H9 (cell line): ENCODE results near the gene GLDC. TPM values are rescaled to one million over a fixed set of nuclear protein-coding genes. Genes with fewer than 3 reads are reported as not detected.

Experiments used
- DNase-seq: peaks from one replicate; pipeline ENCODE4 v3.0.0-alpha.2; 2017
- H2AFZ ChIP-seq: one replicate; pipeline ENCODE4 v1.6.1; 2013; ENCODE audit warnings: mild to moderate bottlenecking, low read length, control low read depth, moderate library complexity
- H2AK5ac ChIP-seq: 2 replicates; pipeline ENCODE4 v1.6.1; 2013; ENCODE audit warnings: low read length, control low read depth, mixed read lengths; ENCODE audit not compliant: insufficient read length
- H2BK120ac ChIP-seq: one replicate; pipeline ENCODE4 v1.6.1; 2013; ENCODE audit warnings: low read depth, mild to moderate bottlenecking, low read length, control low read depth, inconsistent platforms; ENCODE audit not compliant: poor library complexity, severe bottlenecking
- H2BK12ac ChIP-seq: 2 replicates; pipeline ENCODE4 v1.6.1; 2013; ENCODE audit warnings: low read length, control low read depth, mixed read lengths, low read depth; ENCODE audit not compliant: insufficient read length
- H2BK15ac ChIP-seq: 2 replicates; pipeline ENCODE4 v1.6.1; 2013; ENCODE audit warnings: low read depth, low read length, control low read depth
- H2BK20ac ChIP-seq: one replicate; pipeline ENCODE4 v1.6.1; 2013; ENCODE audit warnings: low read depth, mild to moderate bottlenecking, low read length, control low read depth, inconsistent platforms; ENCODE audit not compliant: poor library complexity, severe bottlenecking
- H2BK5ac ChIP-seq: 2 replicates; pipeline ENCODE4 v1.6.1; 2013; ENCODE audit warnings: low read length, control low read depth, mixed read lengths; ENCODE audit not compliant: insufficient read length
- H3K14ac ChIP-seq: 2 replicates; pipeline ENCODE4 v1.6.1; 2013; ENCODE audit warnings: low read length, control low read depth; ENCODE audit not compliant: insufficient read depth
- H3K18ac ChIP-seq: 2 replicates; pipeline ENCODE4 v1.6.1; 2013; ENCODE audit warnings: low read depth, mild to moderate bottlenecking, mixed read lengths, low read length, control low read depth; ENCODE audit not compliant: insufficient read length
- H3K23ac ChIP-seq: 2 replicates; pipeline ENCODE4 v1.6.1; 2013; ENCODE audit warnings: low read length, control low read depth, mixed read lengths, low read depth; ENCODE audit not compliant: insufficient read length
- H3K23me2 ChIP-seq: 2 replicates; pipeline ENCODE4 v1.6.1; 2013; ENCODE audit warnings: low read depth, mild to moderate bottlenecking, mixed read lengths, low read length, control low read depth; ENCODE audit not compliant: insufficient read length, poor library complexity, severe bottlenecking
- H3K27ac ChIP-seq: 2 replicates; pipeline ENCODE4 v1.5.1; 2013; ENCODE audit warnings: low read length, control low read depth, mixed read lengths, low read depth; ENCODE audit not compliant: insufficient read length
- H3K27me3 ChIP-seq: 2 replicates; pipeline ENCODE4 v1.6.1; 2013; ENCODE audit warnings: low read length, control low read depth, inconsistent platforms; ENCODE audit not compliant: insufficient read depth
- H3K4ac ChIP-seq: 2 replicates; pipeline ENCODE4 v1.6.1; 2013; ENCODE audit warnings: low read depth, mild to moderate bottlenecking, control low read depth, inconsistent platforms, low read length, moderate library complexity
- H3K4me1 ChIP-seq: 2 replicates; pipeline ENCODE4 v1.6.1; 2013; ENCODE audit warnings: low read length, control low read depth, inconsistent platforms; ENCODE audit not compliant: insufficient read depth
- H3K4me2 ChIP-seq: 2 replicates; pipeline ENCODE4 v1.6.1; 2013; ENCODE audit warnings: low read length, control low read depth, mixed read lengths; ENCODE audit not compliant: insufficient read length, insufficient read depth
- H3K56ac ChIP-seq: 2 replicates; pipeline ENCODE4 v1.6.1; 2013; ENCODE audit warnings: low read depth, mild to moderate bottlenecking, mixed read lengths, low read length, control low read depth; ENCODE audit not compliant: insufficient read length
- H3K79me1 ChIP-seq: 2 replicates; pipeline ENCODE4 v1.6.1; 2013; ENCODE audit warnings: low read depth, mild to moderate bottlenecking, moderate library complexity, low read length, control low read depth, inconsistent platforms; ENCODE audit not compliant: insufficient read depth, poor library complexity, severe bottlenecking
- H3K79me2 ChIP-seq: 2 replicates; pipeline ENCODE4 v1.6.1; 2013; ENCODE audit warnings: low read length, control low read depth, inconsistent platforms; ENCODE audit not compliant: insufficient read depth
- H3K9ac ChIP-seq: 2 replicates; pipeline ENCODE4 v1.6.1; 2013; ENCODE audit warnings: low read length, control low read depth, mixed read lengths; ENCODE audit not compliant: insufficient read length; ENCODE audit errors: extremely low read depth
- H3K9me3 ChIP-seq: one replicate; pipeline ENCODE4 v1.6.1; 2013; ENCODE audit warnings: low read depth, low read length, inconsistent platforms; ENCODE audit not compliant: control insufficient read depth
- H3T11ph ChIP-seq: one replicate; pipeline ENCODE4 v1.6.1; 2013; ENCODE audit warnings: mild to moderate bottlenecking, low read length, control low read depth, inconsistent platforms
- H4K20me1 ChIP-seq: one replicate; pipeline ENCODE4 v1.6.1; 2013; ENCODE audit not compliant: control insufficient read depth, insufficient read length, insufficient read depth
- H4K5ac ChIP-seq: 2 replicates; pipeline ENCODE4 v1.6.1; 2013; ENCODE audit warnings: low read depth, mild to moderate bottlenecking, mixed read lengths, low read length, control low read depth; ENCODE audit not compliant: insufficient read length
- H4K8ac ChIP-seq: replicated peaks from 2 replicates; pipeline ENCODE4 v1.6.1; 2013; ENCODE audit warnings: low read length, control low read depth, mixed read lengths, low read depth; ENCODE audit not compliant: insufficient read length
- H4K91ac ChIP-seq: 2 replicates; pipeline ENCODE4 v1.6.1; 2013; ENCODE audit warnings: low read depth, mild to moderate bottlenecking, moderate library complexity, mixed read lengths, low read length, control low read depth; ENCODE audit not compliant: insufficient read length
- H3K27ac Mint-ChIP-seq, 3 experiments: 2 replicates in 2 of 3; 3 replicates in 1 of 3; pipeline ENCODE4 v1.8.0; 2020 to 2021; ENCODE audit warnings: mixed read lengths in 3 of 3, mild to moderate bottlenecking in 1 of 3, moderate library complexity in 1 of 3
- H3K27me3 Mint-ChIP-seq: 2 replicates; pipeline ENCODE4 v1.8.0; 2021; ENCODE audit warnings: low read depth, mild to moderate bottlenecking, moderate library complexity, mixed read lengths
- H3K36me3 Mint-ChIP-seq, 3 experiments: 2 replicates in 2 of 3; 3 replicates in 1 of 3; pipeline ENCODE4 v1.8.0; 2020 to 2021; ENCODE audit warnings: low read depth in 3 of 3, mixed read lengths in 3 of 3; ENCODE audit not compliant: insufficient read depth in 1 of 3
- H3K4me1 Mint-ChIP-seq, 2 experiments: 2 replicates each; pipeline ENCODE4 v1.8.0; 2020; ENCODE audit warnings: mixed read lengths in 2 of 2
- H3K4me3 Mint-ChIP-seq, 2 experiments: 2 replicates in 1 of 2; 3 replicates in 1 of 2; pipeline ENCODE4 v1.8.0; 2020 to 2021; ENCODE audit warnings: mild to moderate bottlenecking in 2 of 2, mixed read lengths in 2 of 2, moderate library complexity in 1 of 2
- H3K9me3 Mint-ChIP-seq, 2 experiments: 2 replicates in 1 of 2; 3 replicates in 1 of 2; pipeline ENCODE4 v1.8.0; 2020; ENCODE audit warnings: mild to moderate bottlenecking in 2 of 2, mixed read lengths in 2 of 2, moderate library complexity in 1 of 2
- CTCF ChIP-seq: fragments of 200-600 bp; sonication (generic); conservative IDR thresholded peaks from 3 replicates; pipeline ENCODE4 v1.8.0; 2021; ENCODE audit warnings: antibody characterized with exemption, mild to moderate bottlenecking
- WGBS: extraction: QIAGEN DNeasy Blood & Tissue Kit; methylation state at CpG from one replicate; pipeline ENCODE4 v1.1.7; 2013; ENCODE audit warnings: missing lambda C conversion rate, low lambda C conversion rate, mixed read lengths; ENCODE audit not compliant: insufficient read length; ENCODE audit errors: extremely low coverage; 5-methylcytosine and 5-hydroxymethylcytosine counted together
- total RNA-seq: library from RNA; stranded (reverse); gene quantifications from 2 replicates; pipeline ENCODE4 v1.2.1, GENCODE V29; 2021

GLDC gene
- total RNA-seq, 1 experiment from 2014 or later, result 74.4 TPM

GRCh38 chr9:6552498-6553121 is 92.9 kb downstream of the GLDC start:
- no peak overlapping the region for H3K23ac ChIP-seq
- H2BK12ac ChIP-seq, result no peak overlapping the region
- WGBS, result no CpG with 5 or more reads among the region's 7 CpGs
- no peak overlapping the region for H4K91ac ChIP-seq
- no peak overlapping the region for H3K9ac ChIP-seq
- no peak overlapping the region for H3K4ac ChIP-seq
- H3K79me2 ChIP-seq, result no peaks in the 10 kb centered on the region
- H3K4me1 Mint-ChIP-seq, result peaks cover 4 to 17% of the 10 kb centered on the region in 2 experiments; a peak in 3 of 4 replicates
- H3K79me1 ChIP-seq, result no peaks in the 10 kb centered on the region
- no peak overlapping the region for H3K4me2 ChIP-seq
- H3T11ph ChIP-seq, result no peak overlapping the region
- H2BK120ac ChIP-seq, result no peak overlapping the region
- no peak overlapping the region for H3K27ac Mint-ChIP-seq
- no peaks in the 10 kb centered on the region for H3K4me1 ChIP-seq
- H3K18ac ChIP-seq, result no peak overlapping the region
- H3K27me3 Mint-ChIP-seq, result no peaks in the 10 kb centered on the region
- no peak overlapping the region for H3K27ac ChIP-seq
- no peak overlapping the region for H2BK20ac ChIP-seq
- H2BK15ac ChIP-seq, result no peak overlapping the region
- no peaks in the 10 kb centered on the region for H3K23me2 ChIP-seq
- H4K20me1 ChIP-seq, result no peaks in the 10 kb centered on the region
- no peaks in the 10 kb centered on the region for H3K9me3 ChIP-seq
- H3K9me3 Mint-ChIP-seq, result no peaks in the 10 kb centered on the region
- no peak for TF ChIP-seq CTCF
- no peak overlapping the region for H3K4me3 Mint-ChIP-seq
- peaks cover 30 to 56% (median 39%) of the 10 kb centered on the region in 3 experiments; a peak in 6 of 7 replicates for H3K36me3 Mint-ChIP-seq
- H3K27me3 ChIP-seq, result no peaks in the 10 kb centered on the region
- no peak overlapping the region for H4K8ac ChIP-seq
- H2AK5ac ChIP-seq, result no peak overlapping the region
- H2BK5ac ChIP-seq, result no peak overlapping the region
- no peak overlapping the region for H4K5ac ChIP-seq
- H2AFZ ChIP-seq, result no peak overlapping the region
- H3K56ac ChIP-seq, result no peak overlapping the region
- H3K14ac ChIP-seq, result no peak overlapping the region
- no peak for DNase-seq
